Colonic mucosa (tissue), 2 donors: ENCODE results near the gene ZBTB2. TPM values are rescaled to one million over a fixed set of nuclear protein-coding genes. Genes with fewer than 3 reads are reported as not detected.

Experiments
- total RNA-seq, 2 donors: library from RNA; stranded (reverse); fragmentation: NEBNext Ultra II Directional in 1 of 2; extraction: Animal tissue kit (Norgen Biotek cat#: 25700) in 1 of 2; gene quantifications; one replicate each; pipeline ENCODE4 v1.2.1, GENCODE V29; 2021
- donor health status: DM: no; HTN: no; CAD: no.
- donor health status: DM: no; HTN: no; CAD: no.

Gene ZBTB2
- total RNA-seq, 2 donors from 2014 or later, result 9.6 to 13.7 TPM

Other genes with a start within 250 kb of the ZBTB2 start
- 10 to 100 TPM in 1 of 2 donors, 1 to 10 TPM in 1; 3.9 to 38.8 TPM for gene AKAP12, start 151.6 kb downstream of the ZBTB2 start, total RNA-seq
- 10 to 100 TPM; 20.3 to 20.4 TPM for gene RMND1, start 60.6 kb upstream of the ZBTB2 start, total RNA-seq
- under 1 TPM; 0.77 to 0.86 TPM for gene CCDC170, start 102.5 kb upstream of the ZBTB2 start, total RNA-seq